Measurements from ENCODE around the gene HDGF.

GRCh38 chr1:156795787-156796186 lies 44.3 kb upstream of the HDGF start:
- TF ChIP-seq YY1 (IDR thresholded peaks at IDR 0.05; ENCODE audit: insufficient read depth, insufficient read length) (no peak), ZNF274 (IDR thresholded peaks at IDR 0.05; ENCODE audit: low read depth, low read length) (no peak)
